Stimulated activated CD8-positive, alpha-beta memory T cell treated with anti-CD3 and anti-CD28 coated beads, Interleukin-15, amount 100 ng/mL, for 1 hour (primary cell): Measurements from ENCODE around the gene STRIP1.

Experiments used
- DNase-seq: peaks from one replicate; pipeline ENCODE4 v3.0.0-alpha.2; 2020; ENCODE audit warnings: low read depth

STRIP1 gene, protein sequence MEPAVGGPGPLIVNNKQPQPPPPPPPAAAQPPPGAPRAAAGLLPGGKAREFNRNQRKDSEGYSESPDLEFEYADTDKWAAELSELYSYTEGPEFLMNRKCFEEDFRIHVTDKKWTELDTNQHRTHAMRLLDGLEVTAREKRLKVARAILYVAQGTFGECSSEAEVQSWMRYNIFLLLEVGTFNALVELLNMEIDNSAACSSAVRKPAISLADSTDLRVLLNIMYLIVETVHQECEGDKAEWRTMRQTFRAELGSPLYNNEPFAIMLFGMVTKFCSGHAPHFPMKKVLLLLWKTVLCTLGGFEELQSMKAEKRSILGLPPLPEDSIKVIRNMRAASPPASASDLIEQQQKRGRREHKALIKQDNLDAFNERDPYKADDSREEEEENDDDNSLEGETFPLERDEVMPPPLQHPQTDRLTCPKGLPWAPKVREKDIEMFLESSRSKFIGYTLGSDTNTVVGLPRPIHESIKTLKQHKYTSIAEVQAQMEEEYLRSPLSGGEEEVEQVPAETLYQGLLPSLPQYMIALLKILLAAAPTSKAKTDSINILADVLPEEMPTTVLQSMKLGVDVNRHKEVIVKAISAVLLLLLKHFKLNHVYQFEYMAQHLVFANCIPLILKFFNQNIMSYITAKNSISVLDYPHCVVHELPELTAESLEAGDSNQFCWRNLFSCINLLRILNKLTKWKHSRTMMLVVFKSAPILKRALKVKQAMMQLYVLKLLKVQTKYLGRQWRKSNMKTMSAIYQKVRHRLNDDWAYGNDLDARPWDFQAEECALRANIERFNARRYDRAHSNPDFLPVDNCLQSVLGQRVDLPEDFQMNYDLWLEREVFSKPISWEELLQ

DNA sequence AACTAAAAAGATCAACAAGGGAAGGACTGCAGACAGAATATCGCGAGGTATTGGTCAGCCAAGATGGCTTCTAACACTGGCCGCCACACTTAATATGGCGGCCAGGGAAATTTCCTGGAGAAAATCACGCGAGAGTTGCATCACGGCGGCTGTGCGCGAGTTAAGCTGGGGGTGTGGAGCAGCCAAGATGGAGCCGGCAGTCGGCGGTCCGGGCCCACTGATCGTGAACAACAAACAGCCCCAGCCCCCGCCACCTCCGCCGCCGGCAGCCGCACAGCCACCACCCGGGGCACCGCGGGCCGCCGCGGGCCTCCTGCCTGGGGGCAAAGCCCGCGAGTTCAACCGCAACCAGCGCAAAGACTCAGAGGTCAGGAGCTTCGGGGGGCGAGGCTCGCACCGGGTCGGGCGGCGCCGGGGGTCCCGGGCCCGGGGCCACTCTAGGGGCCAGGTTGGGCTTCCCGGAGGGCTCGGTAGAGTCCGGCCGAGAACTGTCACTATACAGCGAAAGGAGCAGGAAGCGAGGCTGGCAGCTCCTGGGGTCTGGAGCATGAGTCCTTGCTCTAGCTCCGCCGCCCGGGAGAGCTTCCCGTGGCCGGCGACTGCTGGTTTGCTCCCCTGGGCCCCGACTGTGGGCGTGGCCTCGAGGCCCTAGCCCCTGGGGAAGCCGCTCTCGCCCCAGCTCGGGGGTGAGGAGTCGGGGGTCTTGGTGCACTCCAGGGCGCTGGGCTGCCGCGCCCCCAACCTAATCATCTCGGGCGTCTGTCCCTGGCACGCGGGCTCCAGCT, at the start of gene STRIP1:
Gene STRIP1 (plus strand): TSS at position 174 of the 785 bp plus-strand sequence. CDS start 14 bp downstream, at position 188.
- DNase-seq: peak; percentile 83

- DNase-seq: no peak
These were observed 49.0 kb upstream of the STRIP1 start for GRCh38 chr1:109985247-109986053.

GRCh38 chr1:109986054-109986444, 48.4 kb upstream of the STRIP1 start:
- no peak for DNase-seq

DNA sequence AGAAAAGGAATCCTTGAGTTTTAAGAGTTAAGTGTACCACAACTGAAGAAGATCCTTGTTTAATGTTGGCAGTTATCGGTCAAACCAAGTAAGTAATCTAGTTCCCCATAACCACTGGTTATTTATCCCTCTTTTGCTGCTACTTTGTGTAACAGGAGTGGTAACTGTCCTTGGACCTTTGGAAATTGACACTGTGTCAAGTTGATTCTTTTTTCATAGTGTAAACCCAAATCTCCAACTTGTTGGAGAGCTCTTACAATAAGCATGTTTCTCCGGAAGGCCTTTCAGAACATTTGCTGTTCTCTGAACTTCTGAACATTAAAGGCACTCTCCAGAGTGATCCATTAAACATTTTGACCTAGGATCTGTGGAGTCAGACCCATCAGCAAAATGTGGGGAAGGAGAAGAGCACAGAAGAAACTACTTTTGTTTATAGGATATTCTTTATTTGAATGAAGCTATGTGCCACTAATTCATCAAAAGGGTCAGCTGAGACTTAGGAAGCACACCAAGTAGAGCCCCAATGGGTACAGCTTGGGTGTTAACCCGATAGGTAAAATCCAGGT, 46.0 kb upstream of the STRIP1 start:
- no peak for DNase-seq

DNA sequence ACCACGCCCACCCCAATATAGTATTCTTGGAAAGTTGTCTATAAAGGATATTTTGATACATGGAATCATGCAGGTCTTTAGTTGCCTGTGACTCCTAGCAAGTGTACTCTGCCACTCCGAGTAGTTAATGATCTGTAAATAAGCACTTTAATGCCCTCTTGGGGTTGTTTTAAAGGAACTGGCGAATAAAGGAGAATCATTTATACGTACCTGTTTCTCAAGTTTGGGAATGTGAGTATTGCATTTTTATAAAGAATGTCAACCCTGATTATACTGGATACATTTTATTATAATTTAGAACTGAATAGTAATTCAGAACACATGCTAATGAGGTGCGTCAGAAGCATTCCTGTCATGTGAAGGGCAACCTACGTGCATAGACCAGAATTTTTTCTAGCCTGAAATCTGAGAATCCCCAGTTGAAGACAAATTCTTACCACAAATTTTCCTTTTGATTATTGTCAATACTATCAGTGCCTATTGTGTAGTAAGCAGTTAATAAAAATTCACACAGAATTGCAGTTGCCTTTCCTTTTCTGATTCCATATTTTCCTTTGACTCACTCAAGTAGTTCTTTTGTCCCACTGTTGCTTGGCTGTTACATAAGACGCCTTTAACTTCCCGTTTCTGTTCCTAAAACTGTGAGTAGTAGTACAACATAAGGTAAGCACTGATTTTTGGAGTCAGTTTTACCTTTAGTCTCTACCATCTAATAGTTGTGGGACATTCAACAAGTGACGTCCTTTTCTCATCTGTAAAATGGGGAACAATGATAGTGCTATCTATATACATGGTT, 44.7 kb upstream of the STRIP1 start:
- no peak for DNase-seq

GRCh38 chr1:109990302-109990653, 44.1 kb upstream of the STRIP1 start:
- no peak for DNase-seq

DNA sequence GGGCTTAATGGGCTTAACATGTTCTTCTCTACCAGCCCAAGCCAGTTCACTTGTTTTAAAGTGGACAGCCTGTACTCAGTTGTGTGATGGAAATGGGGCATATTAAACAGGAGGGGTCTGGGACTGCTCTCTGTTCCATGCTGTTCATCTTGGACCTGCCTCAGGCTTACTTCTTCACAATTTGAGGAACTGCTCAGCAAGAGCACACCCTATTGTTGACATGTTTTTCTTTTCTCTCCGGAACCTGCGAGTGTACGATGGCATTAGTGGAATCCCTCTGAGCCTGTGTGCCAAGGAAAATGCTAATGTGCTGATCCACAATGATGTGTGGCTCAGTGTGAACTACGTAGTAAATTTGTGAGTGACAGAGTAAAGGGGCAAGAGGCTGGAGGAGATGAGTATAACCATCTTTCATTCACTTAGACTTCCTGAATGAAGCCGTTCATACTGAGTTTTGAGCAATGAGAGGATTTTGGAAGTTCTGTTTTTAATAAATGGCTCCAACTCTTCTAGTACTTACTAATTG, 43.0 kb upstream of the STRIP1 start:
- DNase-seq: no peak

DNA sequence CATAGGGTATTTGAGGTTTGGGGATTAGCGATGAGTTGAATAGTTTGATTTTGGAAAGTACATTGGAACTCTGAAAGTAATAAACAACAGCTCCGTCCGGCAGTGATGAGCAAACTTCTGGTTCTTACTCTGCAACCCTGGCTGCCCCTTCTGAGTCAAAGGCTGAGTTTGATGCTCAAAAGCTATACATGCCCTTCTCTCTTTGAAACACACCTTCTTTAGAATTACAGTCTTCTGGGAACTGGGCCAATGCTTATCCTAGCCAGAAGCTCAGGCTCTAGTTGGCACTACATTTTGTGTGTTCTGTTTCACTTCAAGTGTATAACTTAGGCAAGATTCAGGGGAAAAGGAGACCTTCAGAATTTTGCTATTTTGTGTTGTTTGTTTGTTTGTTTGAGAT, 40.5 kb upstream of the STRIP1 start:
- DNase-seq: no peak

GRCh38 chr1:109994654-109995053, 39.8 kb upstream of the STRIP1 start:
- DNase-seq: no peak

GRCh38 chr1:109995536-109995935, 38.9 kb upstream of the STRIP1 start:
- no peak for DNase-seq

DNA sequence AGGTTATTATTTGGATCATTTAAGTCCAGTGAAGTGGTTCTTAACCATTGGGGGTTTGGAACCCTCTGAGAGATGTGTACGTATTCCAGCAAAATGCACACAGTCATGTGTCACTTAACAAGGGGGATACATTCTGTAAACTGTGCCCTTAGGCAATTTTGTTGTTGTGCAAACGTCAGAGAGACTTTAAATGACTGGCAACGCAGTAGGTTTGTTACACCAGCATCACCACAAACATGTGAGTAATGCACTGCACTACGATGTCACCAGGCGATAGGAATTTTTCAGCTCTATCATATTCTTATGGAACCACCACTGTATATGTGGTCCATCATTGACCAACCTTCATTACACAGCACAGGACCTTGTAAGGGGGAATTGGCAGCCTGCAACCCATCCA, 37.9 kb upstream of the STRIP1 start:
- DNase-seq: no peak

DNA sequence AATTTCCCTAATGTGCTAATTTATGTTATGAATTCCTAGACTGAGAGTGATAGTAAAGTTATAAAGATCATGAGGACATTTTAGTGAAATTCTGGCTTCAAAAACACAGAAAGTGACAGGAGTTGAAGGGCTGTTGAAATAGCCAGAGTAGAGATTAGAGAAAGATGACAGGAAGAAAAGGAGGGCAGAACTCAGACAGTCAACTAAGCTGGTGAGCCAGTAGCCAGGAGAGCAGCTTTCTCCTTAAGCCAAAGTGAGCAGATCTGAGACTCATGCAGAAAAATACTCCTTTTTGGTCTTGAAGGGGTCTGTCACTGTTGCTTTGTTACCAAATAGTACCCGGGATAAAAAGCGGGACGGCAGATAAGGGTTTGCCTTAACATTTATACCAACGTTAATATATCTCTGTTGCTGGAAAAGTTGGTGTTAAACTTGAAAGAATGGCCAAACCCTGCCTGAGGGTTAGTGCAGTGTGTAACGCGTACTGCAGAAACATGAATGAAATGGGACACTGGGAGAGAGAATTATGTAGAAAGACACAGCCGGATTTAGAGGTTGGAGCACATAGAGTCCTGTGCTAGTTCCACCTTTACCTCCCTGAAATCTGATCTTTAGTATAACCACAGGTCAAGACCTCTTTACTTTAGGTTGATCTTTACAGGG, 37.1 kb upstream of the STRIP1 start:
- no peak for DNase-seq

DNA sequence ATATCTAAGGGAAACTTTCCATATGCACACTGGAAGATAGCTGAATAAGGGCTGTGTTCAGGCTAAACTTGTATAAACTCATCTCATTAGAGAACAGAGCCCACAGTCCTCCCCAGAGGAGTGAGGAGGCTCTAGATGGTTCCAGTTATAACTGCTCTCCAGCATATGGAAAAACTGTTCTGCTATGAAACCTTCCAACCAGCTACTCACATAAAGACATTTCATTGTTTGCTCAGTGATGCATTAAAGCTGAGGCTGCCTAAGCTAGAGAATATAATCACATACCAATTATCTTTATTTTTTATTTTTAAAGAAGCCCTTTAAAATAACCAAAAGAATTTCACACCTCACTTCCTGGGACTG, 36.6 kb upstream of the STRIP1 start:
- DNase-seq: no peak

GRCh38 chr1:110002695-110003094, 31.7 kb upstream of the STRIP1 start:
- DNase-seq: no peak

- no peak for DNase-seq
These were observed 30.5 kb upstream of the STRIP1 start for GRCh38 chr1:110003747-110004428.

GRCh38 chr1:110004583-110004982, 29.8 kb upstream of the STRIP1 start:
- DNase-seq: no peak

- DNase-seq: no peak
These were observed 28.5 kb upstream of the STRIP1 start for GRCh38 chr1:110005971-110006370.

DNA sequence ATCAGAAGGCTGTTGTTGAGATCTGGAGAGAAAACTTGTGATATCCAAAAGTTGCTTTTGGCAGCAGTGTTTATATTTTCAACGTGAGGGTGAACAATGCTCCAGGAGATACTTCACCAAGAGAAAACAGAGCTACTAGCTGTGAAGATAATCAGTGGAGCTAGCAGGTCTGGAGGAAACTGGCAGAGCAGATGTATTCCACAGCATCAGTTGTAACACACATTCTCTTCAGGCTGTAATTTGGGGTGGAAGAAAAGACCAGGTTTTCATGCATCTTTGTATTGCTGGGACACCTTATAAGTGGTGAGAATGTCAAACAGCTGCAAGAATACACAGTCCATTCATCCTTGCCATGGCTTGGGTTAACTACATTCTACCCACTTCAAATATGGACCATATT, 27.9 kb upstream of the STRIP1 start:
- DNase-seq: no peak
